ENCODE results near the gene ACOX2. TPM values are rescaled to one million over a fixed set of nuclear protein-coding genes. Genes with fewer than 3 reads are reported as not detected.
A peak's percentile ranks its signal among the peaks of the same experiment; 100 is the strongest.

ACOX2 gene
- total RNA-seq, 6 experiments from 2014 or later: 9.7 to 15.4 (median 11.8) TPM

DNA sequence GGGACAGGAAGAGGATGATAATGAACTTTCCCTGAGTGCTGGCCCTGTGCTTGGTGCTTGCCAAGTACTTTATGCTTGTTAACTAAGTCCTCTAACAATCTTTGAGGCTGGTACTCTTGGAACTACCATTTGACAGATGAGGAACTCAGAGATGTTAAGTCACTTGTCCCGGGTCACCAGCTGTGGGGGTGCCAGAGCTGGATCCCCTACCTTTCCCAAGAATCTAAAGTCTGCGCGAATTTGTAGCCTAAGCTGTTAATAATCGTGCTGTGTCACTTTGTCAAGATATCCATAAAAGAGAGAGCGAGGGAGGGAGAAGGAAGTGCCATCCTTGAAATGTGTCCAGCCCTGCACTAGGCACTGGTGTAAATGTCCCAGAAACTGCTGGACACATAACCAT, 19.0 kb upstream of the ACOX2 start:
- Mint-ChIP-seq H3K4me1 (ENCODE audit: low read depth) (peaks cover 18% of the 10 kb centered on the region), H3K27me3 (ENCODE audit: insufficient read depth) (peaks cover 6% of the 10 kb centered on the region; the same call in 1 of the 2 replicates)
- no peak for DNase-seq

GRCh38 chr3:58555203-58555602, 18.2 kb upstream of the ACOX2 start:
- TF ChIP-seq CTCF (IDR thresholded peaks at IDR 0.05): no peak
- Mint-ChIP-seq H3K9me3 (peaks cover 11% of the 10 kb centered on the region), H3K4me3 (no peak overlapping the region), H3K27me3 (ENCODE audit: insufficient read depth) (peaks cover 6% of the 10 kb centered on the region; the same call in 1 of the 2 replicates), H3K36me3 (ENCODE audit: low read depth) (peaks cover 12% of the 10 kb centered on the region), H3K4me1 (ENCODE audit: low read depth) (peaks cover 14% of the 10 kb centered on the region), H3K27ac (no peak overlapping the region)
- no peak for DNase-seq

More for the DNA sequence above, 19.0 kb upstream of the ACOX2 start:
- Mint-ChIP-seq H3K27ac (no peak overlapping the region), H3K9me3 (peaks cover 11% of the 10 kb centered on the region), H3K36me3 (ENCODE audit: low read depth) (peaks cover 12% of the 10 kb centered on the region), H3K4me3 (no peak overlapping the region)
- no peak for TF ChIP-seq CTCF (IDR thresholded peaks at IDR 0.05)

- H3K4me3 Mint-ChIP-seq: no peak overlapping the region
- H3K9me3 Mint-ChIP-seq: peaks cover 11% of the 10 kb centered on the region
- H3K27me3 Mint-ChIP-seq (ENCODE audit: insufficient read depth): peaks cover 6% of the 10 kb centered on the region; the same call in 1 of the 2 replicates
- H3K36me3 Mint-ChIP-seq (ENCODE audit: low read depth): peaks cover 12% of the 10 kb centered on the region
- no peak for TF ChIP-seq CTCF (IDR thresholded peaks at IDR 0.05)
- H3K27ac Mint-ChIP-seq: no peak overlapping the region
- peaks cover 14% of the 10 kb centered on the region for H3K4me1 Mint-ChIP-seq (ENCODE audit: low read depth)
- no peak for DNase-seq
Observed at GRCh38 chr3:58553003-58553402, 16.0 kb upstream of the ACOX2 start.

DNA sequence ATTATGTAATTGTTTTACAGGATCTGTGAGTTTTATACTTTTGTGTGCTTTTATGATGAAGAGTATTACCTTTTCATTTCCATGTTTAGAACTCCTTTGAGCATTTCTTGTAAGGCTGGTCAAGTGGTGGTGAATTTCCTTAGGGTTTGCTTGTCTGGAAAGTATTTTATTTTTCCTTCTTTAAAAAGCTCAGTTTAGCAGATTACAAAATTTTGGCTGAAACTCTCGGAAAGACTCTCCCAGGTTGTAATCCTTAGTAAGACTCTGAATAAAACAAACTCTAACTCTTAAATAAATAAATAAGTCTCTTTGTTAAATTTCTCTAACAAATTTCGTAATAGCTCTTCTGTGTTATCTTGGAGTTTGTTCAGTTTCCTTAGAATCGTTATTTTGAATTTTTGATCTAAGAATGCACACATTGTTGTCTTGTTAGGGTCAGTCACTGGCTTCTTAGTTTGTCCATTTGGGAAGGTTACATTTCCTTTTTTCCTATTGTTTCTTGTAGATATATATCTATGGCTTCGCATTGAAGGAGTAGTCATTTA, 14.7 kb upstream of the ACOX2 start:
- peaks cover 9% of the 10 kb centered on the region for H3K27me3 Mint-ChIP-seq (ENCODE audit: insufficient read depth)
- no peak overlapping the region for H3K27ac Mint-ChIP-seq
- H3K9me3 Mint-ChIP-seq: peaks cover 11% of the 10 kb centered on the region
- peaks cover 3% of the 10 kb centered on the region for H3K4me1 Mint-ChIP-seq (ENCODE audit: low read depth)
- peaks cover 12% of the 10 kb centered on the region for H3K36me3 Mint-ChIP-seq (ENCODE audit: low read depth)
- H3K4me3 Mint-ChIP-seq: no peak overlapping the region
- no peak for DNase-seq
- TF ChIP-seq CTCF (IDR thresholded peaks at IDR 0.05): no peak

GRCh38 chr3:58544541-58544940, 7.6 kb upstream of the ACOX2 start:
- Mint-ChIP-seq H3K4me1 (ENCODE audit: low read depth) (peaks cover 17% of the 10 kb centered on the region; the same call in 1 of the 2 replicates), H3K27me3 (ENCODE audit: insufficient read depth) (peaks cover 13% of the 10 kb centered on the region), H3K36me3 (ENCODE audit: low read depth) (no peaks in the 10 kb centered on the region), H3K4me3 (peak overlapping the region; percentile 16; the same call in 1 of the 2 replicates), H3K9me3 (no peaks in the 10 kb centered on the region), H3K27ac (peak overlapping the region; percentile 1; the same call in 1 of the 2 replicates)
- no peak for DNase-seq
- TF ChIP-seq CTCF (IDR thresholded peaks at IDR 0.05): no peak

Data from HFFc6 (cell line).